MM.1S (cell line): ENCODE results near the gene GPR137C.

ENCODE experiments used
- DNase-seq: peaks from one replicate; pipeline ENCODE4 v3.0.0-alpha.2; 2015
- H2AFZ ChIP-seq: fragments of 300-600 bp; sonication (generic); 2 replicates; pipeline ENCODE4 v1.6.0; 2016; ENCODE audit warnings: antibody characterized with exemption, low read length
- H3F3A ChIP-seq: fragments of 300-600 bp; sonication (generic); 2 replicates; pipeline ENCODE4 v1.6.1; 2016; ENCODE audit warnings: mild to moderate bottlenecking, antibody characterized with exemption, low read length, moderate library complexity, mixed read lengths; ENCODE audit not compliant: insufficient read depth
- H3K27ac ChIP-seq: fragments of 300-600 bp; sonication (generic); 2 replicates; pipeline ENCODE4 v1.5.1; 2016; ENCODE audit warnings: mild to moderate bottlenecking, low read length
- H3K27me3 ChIP-seq: fragments of 300-600 bp; sonication (generic); replicated peaks from 2 replicates; pipeline ENCODE4 v1.6.0; 2016; ENCODE audit warnings: low read length; ENCODE audit not compliant: insufficient read depth
- H3K36me3 ChIP-seq: fragments of 300-600 bp; sonication (generic); replicated peaks from 2 replicates; pipeline ENCODE4 v1.6.1; 2016; ENCODE audit warnings: mild to moderate bottlenecking, low read length, mixed read lengths; ENCODE audit not compliant: insufficient read depth
- H3K4me1 ChIP-seq: fragments of 300-600 bp; sonication (generic); 2 replicates; pipeline ENCODE4 v1.6.1; 2016; ENCODE audit warnings: low read length, mixed read lengths
- H3K4me2 ChIP-seq: fragments of 300-600 bp; sonication (generic); 2 replicates; pipeline ENCODE4 v1.6.0; 2016; ENCODE audit warnings: low read depth, low read length
- H3K4me3 ChIP-seq: fragments of 300-600 bp; sonication (generic); 2 replicates; pipeline ENCODE4 v1.5.1; 2016; ENCODE audit warnings: low read length, mixed read lengths
- H3K79me2 ChIP-seq: fragments of 300-600 bp; sonication (generic); 2 replicates; pipeline ENCODE4 v1.6.1; 2016; ENCODE audit warnings: mixed run types, low read length, mixed read lengths
- H3K9ac ChIP-seq: fragments of 300-600 bp; sonication (generic); 2 replicates; pipeline ENCODE4 v1.6.1; 2016; ENCODE audit warnings: low read length, mixed read lengths
- H3K9me2 ChIP-seq: fragments of 300-600 bp; sonication (generic); replicated peaks from 2 replicates; pipeline ENCODE4 v1.6.1; 2016; ENCODE audit warnings: mild to moderate bottlenecking, low read length, mixed read lengths; ENCODE audit not compliant: insufficient read depth
- H3K9me3 ChIP-seq: fragments of 300-600 bp; sonication (generic); replicated peaks from 2 replicates; pipeline ENCODE4 v1.6.1; 2016; ENCODE audit warnings: mild to moderate bottlenecking, low read length, mixed read lengths; ENCODE audit not compliant: insufficient read depth
- H4K20me1 ChIP-seq: fragments of 300-600 bp; sonication (generic); 2 replicates; pipeline ENCODE4 v1.6.1; 2016; ENCODE audit warnings: mild to moderate bottlenecking, low read length, moderate library complexity, mixed read lengths; ENCODE audit not compliant: insufficient read depth
- CTCF ChIP-seq: fragments of 300-600 bp; sonication (generic); IDR thresholded peaks from 2 replicates; pipeline ENCODE4 v1.5.1; 2016; ENCODE audit warnings: antibody characterized with exemption, low read length, mixed read lengths
- EZH2 ChIP-seq: fragments of 300-600 bp; sonication (generic); optimal IDR thresholded peaks from 2 replicates; pipeline ENCODE3; 2017; ENCODE audit warnings: low read depth, mild to moderate bottlenecking, antibody characterized with exemption, low read length, mixed read lengths
- EZH2phosphoT487 ChIP-seq: fragments of 300-600 bp; sonication (generic); IDR thresholded peaks from 2 replicates; pipeline ENCODE4 v1.6.1; 2018; ENCODE audit warnings: antibody characterized with exemption, low read length

Gene GPR137C

DNA sequence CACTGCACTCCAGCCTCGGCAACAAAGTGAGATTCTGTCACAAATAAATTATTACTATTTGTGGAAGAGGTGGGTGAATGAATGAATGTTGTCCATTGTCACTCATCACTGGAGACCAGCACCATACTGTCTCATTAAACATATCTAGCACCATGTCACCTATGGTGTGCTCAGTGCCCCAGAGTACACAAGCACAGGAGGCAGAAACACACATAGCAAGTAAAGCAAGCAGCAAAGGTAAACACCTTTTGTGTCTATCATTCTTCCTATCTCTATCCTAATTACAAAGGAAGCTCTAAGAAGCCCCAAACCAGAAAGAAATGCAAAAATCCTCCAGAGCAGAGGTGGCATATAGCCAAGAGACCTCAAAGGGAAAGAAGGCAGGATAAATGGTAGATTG lies 133.5 kb downstream of the GPR137C start:
- Histone ChIP-seq H3K27me3 (no peaks in the 10 kb centered on the region), H3K9me3 (no peaks in the 10 kb centered on the region), H3K4me2 (no peak overlapping the region), H3K4me1 (no peaks in the 10 kb centered on the region), H3F3A (no peaks in the 10 kb centered on the region), H3K9me2 (no peaks in the 10 kb centered on the region), H3K27ac (no peak overlapping the region), H3K36me3 (no peaks in the 10 kb centered on the region), H4K20me1 (no peaks in the 10 kb centered on the region), H3K4me3 (no peak overlapping the region), H2AFZ (no peak overlapping the region), H3K9ac (no peak overlapping the region), H3K79me2 (peaks cover 78% of the 10 kb centered on the region)
- TF ChIP-seq EZH2phosphoT487 (no peak), EZH2 (no peak), CTCF (no peak)
- no peak for DNase-seq
